ENCODE results near the gene CTNND2. TPM values are rescaled to one million over a fixed set of nuclear protein-coding genes. Genes with fewer than 3 reads are reported as not detected.

CTNND2 gene
- polyA plus RNA-seq, 1 experiment = not detected

DNA sequence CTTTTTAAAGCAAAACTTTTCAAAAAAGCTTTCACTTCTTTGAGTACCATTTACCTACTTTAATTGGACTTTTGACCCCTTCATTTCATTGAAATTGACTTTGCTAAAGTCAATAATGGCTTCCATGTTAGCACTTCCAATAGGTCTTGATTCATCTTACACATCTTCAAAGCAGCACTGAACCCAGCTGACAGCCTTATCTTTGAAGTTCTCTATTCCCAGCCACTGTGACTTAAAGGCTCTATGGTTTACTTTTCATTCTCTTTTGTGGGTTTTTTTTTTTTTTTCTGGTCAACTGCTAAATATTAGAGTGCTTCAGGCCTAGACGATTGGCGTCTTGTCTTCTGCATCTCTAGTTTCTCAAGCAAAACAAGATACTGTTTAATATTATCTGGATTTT lies 385.0 kb downstream of the CTNND2 start:
- ChIA-PET POLR2A (no interaction called here), CTCF (no interaction called here)
- H3K27me3 ChIP-seq (ENCODE audit: control insufficient read depth, insufficient read depth, low read length) = no peaks in the 10 kb centered on the region
- H3K27ac ChIP-seq (ENCODE audit: low read depth, low read length) = no peak overlapping the region
- no peak for DNase-seq (ENCODE audit: low read depth, low spot score)
- TF ChIP-seq, protein P1, sequence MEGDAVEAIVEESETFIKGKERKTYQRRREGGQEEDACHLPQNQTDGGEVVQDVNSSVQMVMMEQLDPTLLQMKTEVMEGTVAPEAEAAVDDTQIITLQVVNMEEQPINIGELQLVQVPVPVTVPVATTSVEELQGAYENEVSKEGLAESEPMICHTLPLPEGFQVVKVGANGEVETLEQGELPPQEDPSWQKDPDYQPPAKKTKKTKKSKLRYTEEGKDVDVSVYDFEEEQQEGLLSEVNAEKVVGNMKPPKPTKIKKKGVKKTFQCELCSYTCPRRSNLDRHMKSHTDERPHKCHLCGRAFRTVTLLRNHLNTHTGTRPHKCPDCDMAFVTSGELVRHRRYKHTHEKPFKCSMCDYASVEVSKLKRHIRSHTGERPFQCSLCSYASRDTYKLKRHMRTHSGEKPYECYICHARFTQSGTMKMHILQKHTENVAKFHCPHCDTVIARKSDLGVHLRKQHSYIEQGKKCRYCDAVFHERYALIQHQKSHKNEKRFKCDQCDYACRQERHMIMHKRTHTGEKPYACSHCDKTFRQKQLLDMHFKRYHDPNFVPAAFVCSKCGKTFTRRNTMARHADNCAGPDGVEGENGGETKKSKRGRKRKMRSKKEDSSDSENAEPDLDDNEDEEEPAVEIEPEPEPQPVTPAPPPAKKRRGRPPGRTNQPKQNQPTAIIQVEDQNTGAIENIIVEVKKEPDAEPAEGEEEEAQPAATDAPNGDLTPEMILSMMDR (IDR thresholded peaks at IDR 0.05; ENCODE audit: low read depth, low read length) = no peak
- H3K4me3 ChIP-seq (ENCODE audit: low read depth, low read length) = no peak overlapping the region
- peaks cover 9% of the 10 kb centered on the region; the same call in 1 of the 2 replicates for H3K9me3 ChIP-seq (ENCODE audit: control insufficient read depth, insufficient read depth, low read length)

DNA sequence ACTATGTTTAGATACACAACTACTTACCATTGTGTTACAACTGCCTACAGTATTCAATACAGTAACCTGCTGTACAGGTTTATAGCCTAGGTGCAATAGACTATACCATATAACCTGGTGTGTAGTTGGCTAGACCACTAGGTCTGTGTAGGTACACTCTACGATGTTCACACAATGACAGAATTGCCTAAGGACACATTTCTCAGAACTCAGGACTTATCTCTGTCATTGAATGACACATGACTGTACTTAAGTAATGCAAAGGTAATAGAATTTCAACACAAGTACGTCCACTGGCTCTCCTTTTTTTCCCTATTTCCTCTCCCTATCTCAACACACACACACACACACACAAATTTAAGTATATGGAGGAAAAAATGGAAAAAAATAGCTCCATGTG lies 385.6 kb downstream of the CTNND2 start:
- H3K27me3 ChIP-seq (ENCODE audit: control insufficient read depth, insufficient read depth, low read length) = no peaks in the 10 kb centered on the region
- POLR2A ChIA-PET = no interaction called here
- CTCF ChIA-PET = no interaction called here

DNA sequence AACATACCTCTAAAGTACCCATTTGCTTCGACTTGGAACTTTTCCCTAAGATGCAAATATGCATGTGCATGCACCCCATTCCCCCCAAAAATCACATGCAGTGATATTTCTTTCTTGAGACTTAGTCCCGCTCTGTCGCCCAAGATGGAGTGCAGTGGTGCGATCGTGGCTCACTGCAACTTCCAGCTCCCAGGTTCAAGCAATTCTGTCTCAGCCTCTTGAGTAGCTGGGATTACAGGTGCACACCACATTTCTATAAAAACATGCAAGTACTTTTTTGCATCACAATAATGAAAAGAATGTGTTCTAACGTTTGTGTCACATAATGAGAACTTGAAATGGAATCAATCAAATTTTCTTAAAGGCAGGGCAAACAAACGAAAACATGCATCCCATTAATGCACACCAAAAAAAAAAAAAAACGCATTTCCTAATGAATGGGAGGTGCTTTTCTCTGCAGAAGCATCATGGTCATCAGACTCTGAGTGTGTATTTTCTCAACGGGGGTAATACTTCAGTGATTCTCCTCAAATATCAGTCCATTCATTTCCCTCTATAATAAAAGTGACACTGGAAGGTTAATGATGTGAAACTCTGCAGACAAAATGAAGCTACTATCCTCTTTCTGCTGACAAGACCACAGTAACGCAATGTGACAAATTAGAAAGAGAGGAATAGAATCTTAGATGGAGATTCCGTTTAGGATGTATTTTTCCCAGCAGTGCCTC lies 389.4 kb downstream of the CTNND2 start:
- Histone ChIP-seq H3K27ac (ENCODE audit: low read depth, low read length) (no peak overlapping the region), H3K27me3 (ENCODE audit: control insufficient read depth, insufficient read depth, low read length) (no peaks in the 10 kb centered on the region), H3K9me3 (ENCODE audit: control insufficient read depth, insufficient read depth, low read length) (0 out of 2 replicates have a peak, but pooled peaks cover 2% of the 10 kb centered on the region), H3K4me3 (ENCODE audit: low read depth, low read length) (no peak overlapping the region)
- ChIA-PET CTCF (no interaction called here), POLR2A (no interaction called here)
- TF ChIP-seq, protein P1 (IDR thresholded peaks at IDR 0.05; ENCODE audit: low read depth, low read length) = no peak
- no peak for DNase-seq (ENCODE audit: low read depth, low spot score)

More for the DNA sequence above, 385.6 kb downstream of the CTNND2 start:
- no peak overlapping the region for H3K4me3 ChIP-seq (ENCODE audit: low read depth, low read length)
- TF ChIP-seq, protein P1 (IDR thresholded peaks at IDR 0.05; ENCODE audit: low read depth, low read length) = no peak
- DNase-seq (ENCODE audit: low read depth, low spot score) = no peak
- no peak overlapping the region for H3K27ac ChIP-seq (ENCODE audit: low read depth, low read length)
- H3K9me3 ChIP-seq (ENCODE audit: control insufficient read depth, insufficient read depth, low read length) = peaks cover 7% of the 10 kb centered on the region; the same call in 1 of the 2 replicates

DNA sequence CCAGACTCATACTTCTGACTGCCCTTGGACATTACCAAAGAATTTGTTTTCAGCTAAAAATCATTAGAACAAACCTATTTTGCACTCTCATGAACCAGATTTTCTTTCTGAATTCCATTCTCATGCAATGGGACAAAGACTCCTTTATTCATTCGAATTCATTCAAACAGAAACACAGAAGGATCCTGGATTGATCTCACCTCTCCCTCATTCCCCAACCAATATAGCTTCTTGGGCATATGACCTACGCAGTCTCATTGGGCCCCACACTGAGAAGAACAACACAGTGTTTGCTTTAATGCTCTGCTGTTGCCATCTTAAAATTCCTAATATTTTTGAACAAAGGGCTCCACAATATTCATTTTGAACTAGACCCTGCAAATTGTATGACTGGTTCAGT lies 392.4 kb downstream of the CTNND2 start:
- peaks cover 8% of the 10 kb centered on the region; the same call in 1 of the 2 replicates for H3K9me3 ChIP-seq (ENCODE audit: control insufficient read depth, insufficient read depth, low read length)
- ChIA-PET POLR2A (no interaction called here), CTCF (no interaction called here)
- H3K4me3 ChIP-seq (ENCODE audit: low read depth, low read length) = no peak overlapping the region
- H3K27ac ChIP-seq (ENCODE audit: low read depth, low read length) = no peak overlapping the region
- H3K27me3 ChIP-seq (ENCODE audit: control insufficient read depth, insufficient read depth, low read length) = no peaks in the 10 kb centered on the region
- no peak for DNase-seq (ENCODE audit: low read depth, low spot score)
- TF ChIP-seq, protein P1 (IDR thresholded peaks at IDR 0.05; ENCODE audit: low read depth, low read length) = no peak

DNA sequence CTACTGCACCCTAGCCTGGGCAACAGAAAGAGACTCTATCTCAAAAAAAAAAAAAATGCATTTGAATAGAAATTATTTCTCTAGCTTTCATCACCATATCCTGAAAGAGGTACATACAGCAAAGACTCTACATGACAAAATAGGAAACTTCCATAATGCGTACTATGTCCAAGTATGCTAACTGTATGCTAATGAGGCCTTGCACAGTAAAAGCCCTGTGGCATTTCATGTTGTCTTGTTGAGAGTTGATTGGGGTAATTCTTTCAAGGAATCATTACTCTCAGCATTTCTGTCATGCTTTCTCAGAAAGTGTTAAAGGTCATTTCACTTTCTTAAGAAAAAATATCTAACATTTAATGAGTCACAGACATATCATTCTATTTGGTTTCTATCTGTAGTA lies 393.4 kb downstream of the CTNND2 start:
- TF ChIP-seq, protein P1 (IDR thresholded peaks at IDR 0.05; ENCODE audit: low read depth, low read length) = no peak
- ChIA-PET POLR2A (no interaction called here), CTCF (no interaction called here)
- Histone ChIP-seq H3K27me3 (ENCODE audit: control insufficient read depth, insufficient read depth, low read length) (no peaks in the 10 kb centered on the region), H3K4me3 (ENCODE audit: low read depth, low read length) (no peak overlapping the region), H3K27ac (ENCODE audit: low read depth, low read length) (no peak overlapping the region), H3K9me3 (ENCODE audit: control insufficient read depth, insufficient read depth, low read length) (peaks cover 10% of the 10 kb centered on the region; the same call in 1 of the 2 replicates)
- DNase-seq (ENCODE audit: low read depth, low spot score) = no peak
